Duodenal mucosa (tissue), 2 donors: ENCODE measurements around the gene MOSPD3.

Experiments used
- H3K27ac ChIP-seq: one replicate; pipeline ENCODE4 v1.7.0; 2013; ENCODE audit warnings: low read depth, low read length
- H3K27me3 ChIP-seq, 2 donors: one replicate each; pipeline ENCODE4 v1.7.0; 2013; ENCODE audit warnings: low read length in 2 of 2, control low read depth in 1 of 2; ENCODE audit not compliant: insufficient read depth in 2 of 2, control insufficient read depth in 1 of 2
- H3K36me3 ChIP-seq, 2 donors: one replicate each; pipeline ENCODE4 v1.7.0; 2013; ENCODE audit warnings: low read length in 2 of 2, control low read depth in 1 of 2; ENCODE audit not compliant: insufficient read depth in 2 of 2, control insufficient read depth in 1 of 2
- H3K4me1 ChIP-seq, 2 donors: one replicate each; pipeline ENCODE4 v1.7.0; 2013; ENCODE audit warnings: low read length in 2 of 2, control low read depth in 1 of 2; ENCODE audit not compliant: insufficient read depth in 2 of 2, control insufficient read depth in 1 of 2
- H3K4me3 ChIP-seq, 2 donors: one replicate each; pipeline ENCODE4 v1.7.0; 2013; ENCODE audit warnings: low read length in 2 of 2, low read depth in 1 of 2
- H3K9ac ChIP-seq, 2 donors: one replicate each; pipeline ENCODE4 v1.7.0; 2013; ENCODE audit warnings: low read length in 2 of 2, low read depth in 1 of 2
- H3K9me3 ChIP-seq, 2 donors: one replicate each; pipeline ENCODE4 v1.7.0; 2013; ENCODE audit warnings: low read length in 2 of 2, control low read depth in 1 of 2; ENCODE audit not compliant: control insufficient read depth in 1 of 2

Gene MOSPD3

GRCh38 chr7:100568896-100569844 is 43.2 kb upstream of the MOSPD3 start:
- Histone ChIP-seq H3K9ac (peak overlapping the region in 1 of 2 donors; percentile 18), H3K27ac (no peak overlapping the region), H3K4me1 (peaks cover 33 to 37% of the 10 kb centered on the region in 2 donors), H3K9me3 (no peaks in the 10 kb centered on the region), H3K36me3 (peaks cover 4 to 16% of the 10 kb centered on the region in 2 donors), H3K27me3 (no peaks in the 10 kb centered on the region), H3K4me3 (peak overlapping the region; percentile 62 to 63)

GRCh38 chr7:100570954-100571828 is 41.1 kb upstream of the MOSPD3 start:
- H3K9ac ChIP-seq: no peak overlapping the region
- no peaks in the 10 kb centered on the region for H3K27me3 ChIP-seq
- no peak overlapping the region for H3K4me3 ChIP-seq
- peaks cover 33 to 37% of the 10 kb centered on the region in 2 donors for H3K4me1 ChIP-seq
- H3K36me3 ChIP-seq: peaks cover 1 to 16% of the 10 kb centered on the region in 2 donors
- H3K9me3 ChIP-seq: no peaks in the 10 kb centered on the region
- no peak overlapping the region for H3K27ac ChIP-seq

DNA sequence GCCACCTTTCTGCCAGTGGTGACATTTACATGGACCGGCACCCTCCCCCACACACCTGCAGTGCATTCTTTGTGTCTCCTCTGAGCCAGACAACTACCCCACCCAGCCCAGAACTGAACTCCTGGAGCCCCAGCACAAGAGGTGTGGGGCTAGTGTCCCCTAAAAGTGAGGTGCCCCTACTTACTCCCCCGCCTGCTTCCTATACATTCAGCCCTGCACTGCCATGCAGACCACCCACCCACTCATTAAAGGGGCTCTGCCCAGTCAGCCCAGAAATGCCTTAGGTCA is 40.6 kb upstream of the MOSPD3 start:
- Histone ChIP-seq H3K27ac (no peak overlapping the region), H3K4me3 (no peak overlapping the region), H3K9me3 (no peaks in the 10 kb centered on the region), H3K4me1 (peaks cover 33 to 37% of the 10 kb centered on the region in 2 donors), H3K27me3 (no peaks in the 10 kb centered on the region), H3K36me3 (peaks cover 7 to 19% of the 10 kb centered on the region in 2 donors), H3K9ac (no peak overlapping the region)

DNA sequence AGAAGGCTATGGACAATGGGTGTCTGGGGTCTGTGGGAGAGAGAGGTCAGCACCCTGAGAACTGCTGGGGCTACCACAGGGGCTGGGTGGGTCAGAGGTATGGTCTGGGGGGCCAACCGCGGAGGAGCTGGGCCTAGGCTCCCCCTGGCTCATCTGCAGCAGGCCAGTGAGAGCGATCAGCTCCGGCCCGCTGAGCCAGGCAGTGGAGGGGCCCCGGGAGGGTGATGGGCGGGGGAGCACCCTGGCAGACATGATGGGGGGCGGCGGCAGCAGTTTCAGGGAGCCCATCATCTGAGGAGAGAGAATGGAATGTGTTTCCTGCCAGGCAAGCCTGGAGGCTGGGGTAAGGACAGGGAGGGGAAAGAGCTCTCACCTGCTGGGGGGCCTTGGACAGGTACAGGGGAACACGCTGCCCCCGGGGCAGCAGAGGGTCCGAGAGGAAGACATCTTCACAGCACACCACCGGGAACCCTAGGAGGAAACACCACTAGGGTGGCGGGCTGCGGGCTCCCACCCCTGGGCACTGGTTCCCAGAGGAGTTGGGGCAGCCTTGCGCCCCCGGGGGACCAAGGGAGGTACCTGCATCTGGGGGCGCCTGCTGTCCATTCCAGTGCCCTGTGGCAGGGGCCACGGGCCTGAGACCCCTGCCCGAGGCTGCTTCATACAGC is 39.9 kb upstream of the MOSPD3 start:
- Histone ChIP-seq H3K9me3 (no peaks in the 10 kb centered on the region), H3K4me1 (peaks cover 32 to 34% of the 10 kb centered on the region in 2 donors), H3K4me3 (no peak overlapping the region), H3K9ac (no peak overlapping the region), H3K36me3 (peaks cover 10 to 25% of the 10 kb centered on the region in 2 donors), H3K27me3 (no peaks in the 10 kb centered on the region), H3K27ac (no peak overlapping the region)

GRCh38 chr7:100572949-100573675 is 39.2 kb upstream of the MOSPD3 start:
- Histone ChIP-seq H3K9me3 (no peaks in the 10 kb centered on the region), H3K27ac (no peak overlapping the region), H3K9ac (no peak overlapping the region), H3K4me1 (peaks cover 25 to 30% of the 10 kb centered on the region in 2 donors), H3K27me3 (no peaks in the 10 kb centered on the region), H3K4me3 (no peak overlapping the region), H3K36me3 (peaks cover 17 to 32% of the 10 kb centered on the region in 2 donors)

- Histone ChIP-seq H3K27me3 (no peaks in the 10 kb centered on the region), H3K27ac (no peak within 1 kb of the TSS), H3K9me3 (no peaks in the 10 kb centered on the region), H3K4me1 (peaks cover 19 to 25% of the 10 kb centered on the region in 2 donors), H3K9ac (no peak within 1 kb of the TSS), H3K36me3 (peaks cover 21 to 39% of the 10 kb centered on the region in 2 donors), H3K4me3 (no peak within 1 kb of the TSS)
Measured at GRCh38 chr7:100573691-100574361, 38.5 kb upstream of the MOSPD3 start, which contains the start of gene SAP25. TSS of gene SAP25 (minus strand) at chr7:100573900. CDS start at chr7:100573742, 158 bp downstream.

DNA sequence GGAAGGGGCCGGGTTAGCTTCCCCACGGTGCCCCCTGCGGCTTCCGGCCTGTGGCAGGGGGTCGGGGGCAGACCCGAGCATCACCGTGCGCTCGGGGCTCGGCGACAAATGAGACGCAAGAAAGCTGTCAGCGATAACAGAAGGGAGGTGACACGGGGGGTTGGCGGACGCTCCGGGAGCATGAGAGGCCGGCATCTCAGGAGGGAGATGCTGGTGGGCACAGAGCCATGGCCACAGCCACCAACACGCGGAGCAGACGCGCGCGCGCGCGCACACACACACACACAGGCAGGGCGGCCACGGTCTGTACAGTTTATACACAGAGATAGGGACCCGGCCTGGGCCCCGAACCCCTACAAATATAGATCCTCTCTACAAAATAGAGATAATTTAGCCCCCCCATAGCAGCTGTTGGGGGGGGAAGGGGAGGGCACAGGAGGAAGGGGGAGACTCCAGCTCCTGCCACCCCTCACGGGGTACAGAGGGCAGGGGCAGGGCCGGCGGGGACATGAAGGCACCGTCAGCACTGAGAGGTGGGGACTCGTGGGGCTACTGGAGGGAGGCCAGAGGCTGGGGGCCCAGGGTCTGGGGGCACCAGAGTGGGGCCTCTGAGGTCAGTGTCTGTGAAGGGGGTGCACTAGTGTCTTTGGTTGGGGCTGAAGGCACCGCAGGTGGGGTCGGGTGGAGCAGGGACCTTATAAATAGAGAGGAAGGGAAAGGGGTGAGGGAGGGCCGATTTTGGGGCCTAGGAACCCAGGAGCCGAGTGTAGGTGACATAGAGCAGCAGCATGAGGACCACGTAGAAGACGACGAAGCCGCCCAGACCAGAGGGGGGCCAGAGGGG is 37.8 kb upstream of the MOSPD3 start:
- H3K4me1 ChIP-seq: peaks cover 12 to 18% of the 10 kb centered on the region in 2 donors
- H3K27ac ChIP-seq: no peak overlapping the region
- no peaks in the 10 kb centered on the region for H3K9me3 ChIP-seq
- H3K36me3 ChIP-seq: peaks cover 25 to 44% of the 10 kb centered on the region in 2 donors
- no peak overlapping the region for H3K4me3 ChIP-seq
- no peaks in the 10 kb centered on the region for H3K27me3 ChIP-seq
- H3K9ac ChIP-seq: no peak overlapping the region

- no peaks in the 10 kb centered on the region for H3K27me3 ChIP-seq
- peaks cover 8 to 11% of the 10 kb centered on the region in 2 donors for H3K4me1 ChIP-seq
- H3K9me3 ChIP-seq: no peaks in the 10 kb centered on the region
- peaks cover 31 to 51% of the 10 kb centered on the region in 2 donors for H3K36me3 ChIP-seq
- no peak overlapping the region for H3K4me3 ChIP-seq
- H3K27ac ChIP-seq: no peak overlapping the region
- no peak overlapping the region for H3K9ac ChIP-seq
Measured at GRCh38 chr7:100575206-100575631, 37.1 kb upstream of the MOSPD3 start.
